Type B pancreatic cell (in vitro differentiated cells): ENCODE results near the gene EMILIN1. TPM values are rescaled to one million over a fixed set of nuclear protein-coding genes. Genes with fewer than 3 reads are reported as not detected.

Experiments used
- DNase-seq: peaks from one replicate; pipeline ENCODE4 v3.0.0; 2021; ENCODE audit warnings: mixed read lengths; ENCODE audit not compliant: unreplicated experiment; ENCODE audit errors: extremely low spot score
- H3K27ac Mint-ChIP-seq: 2 replicates; pipeline ENCODE4 v1.8.0; 2021; ENCODE audit warnings: mild to moderate bottlenecking, mixed read lengths
- H3K27me3 Mint-ChIP-seq: 2 replicates; pipeline ENCODE4 v1.8.0; 2021; ENCODE audit warnings: mixed read lengths
- H3K36me3 Mint-ChIP-seq: 2 replicates; pipeline ENCODE4 v1.8.0; 2021; ENCODE audit warnings: mixed read lengths
- H3K4me1 Mint-ChIP-seq: one replicate; pipeline ENCODE4 v1.8.0; 2021; ENCODE audit warnings: mixed read lengths; ENCODE audit not compliant: unreplicated experiment
- H3K4me3 Mint-ChIP-seq: 2 replicates; pipeline ENCODE4 v1.8.0; 2021; ENCODE audit warnings: mild to moderate bottlenecking, mixed read lengths
- H3K9me3 Mint-ChIP-seq: 2 replicates; pipeline ENCODE4 v1.8.0; 2021; ENCODE audit warnings: mixed read lengths
- CTCF ChIP-seq: fragments of 200-600 bp; sonication (generic); conservative IDR thresholded peaks from 2 replicates; pipeline ENCODE4 v1.5.0; 2021; ENCODE audit warnings: antibody characterized with exemption, mild to moderate bottlenecking
- total RNA-seq: library from RNA; stranded (reverse); gene quantifications from 2 replicates; pipeline ENCODE4 v1.2.1, GENCODE V29; 2021; ENCODE audit warnings: low replicate concordance

EMILIN1 gene
- total RNA-seq, 1 donor from 2014 or later: 60.7 TPM

GRCh38 chr2:27079233-27080139, 1.1 kb downstream of the EMILIN1 start:
- Mint-ChIP-seq H3K36me3 (peaks cover 5% of the 10 kb centered on the region), H3K9me3 (no peaks in the 10 kb centered on the region), H3K4me1 (peaks cover 50% of the 10 kb centered on the region), H3K27me3 (peaks cover 21% of the 10 kb centered on the region), H3K4me3 (peak overlapping the region; percentile 81), H3K27ac (no peak overlapping the region)
- no peak for TF ChIP-seq CTCF
- DNase-seq: no peak

- peaks cover 44% of the 10 kb centered on the region for H3K4me1 Mint-ChIP-seq
- DNase-seq: no peak
- H3K36me3 Mint-ChIP-seq: peaks cover 5% of the 10 kb centered on the region
- H3K27ac Mint-ChIP-seq: no peak overlapping the region
- no peak for TF ChIP-seq CTCF
- peak overlapping the region; percentile 81 for H3K4me3 Mint-ChIP-seq
- peaks cover 17% of the 10 kb centered on the region for H3K27me3 Mint-ChIP-seq
- no peaks in the 10 kb centered on the region for H3K9me3 Mint-ChIP-seq
Measured at GRCh38 chr2:27080140-27080469, 1.7 kb downstream of the EMILIN1 start.

GRCh38 chr2:27080603-27080936, 2.2 kb downstream of the EMILIN1 start:
- Mint-ChIP-seq H3K4me3 (peak overlapping the region; percentile 85), H3K27ac (peak overlapping the region; percentile 93), H3K27me3 (peaks cover 17% of the 10 kb centered on the region), H3K4me1 (peaks cover 40% of the 10 kb centered on the region), H3K36me3 (peaks cover 5% of the 10 kb centered on the region), H3K9me3 (no peaks in the 10 kb centered on the region)
- no peak for TF ChIP-seq CTCF
- DNase-seq: no peak

- Mint-ChIP-seq H3K36me3 (peaks cover 5% of the 10 kb centered on the region), H3K27ac (no peak overlapping the region), H3K4me1 (peaks cover 30% of the 10 kb centered on the region), H3K27me3 (peaks cover 6% of the 10 kb centered on the region), H3K4me3 (no peak overlapping the region), H3K9me3 (no peaks in the 10 kb centered on the region)
- no peak for TF ChIP-seq CTCF
- DNase-seq: no peak
Measured at GRCh38 chr2:27081984-27082772, 3.8 kb downstream of the EMILIN1 start.

GRCh38 chr2:27082773-27083409, 4.5 kb downstream of the EMILIN1 start:
- TF ChIP-seq CTCF: no peak
- DNase-seq: no peak
- Mint-ChIP-seq H3K27me3 (peaks cover 7% of the 10 kb centered on the region), H3K4me1 (peaks cover 26% of the 10 kb centered on the region), H3K27ac (no peak overlapping the region), H3K4me3 (no peak overlapping the region), H3K36me3 (peaks cover 5% of the 10 kb centered on the region), H3K9me3 (no peaks in the 10 kb centered on the region)
